Measurements from ENCODE around the gene UGT2B7. TPM values are rescaled to one million over a fixed set of nuclear protein-coding genes. Genes with fewer than 3 reads are reported as not detected.

UGT2B7 gene
- total RNA-seq, 1 experiment from 2014 or later, result not detected

- no peak overlapping the region for H4K91ac ChIP-seq (ENCODE audit: insufficient read length, low read depth, low read length)
- H3K4me1 ChIP-seq (ENCODE audit: insufficient read depth, low read length), result no peaks in the 10 kb centered on the region
- no peak overlapping the region for H2BK120ac ChIP-seq (ENCODE audit: low read depth, low read length, poor library complexity, severe bottlenecking)
- H3K36me3 Mint-ChIP-seq (ENCODE audit: insufficient read depth in 1 of 3, low read depth in 3 of 3), result peaks cover 0 to 7% (median 0%) of the 10 kb centered on the region in 3 experiments; a peak in 1 of 7 replicates
- H3K27ac Mint-ChIP-seq, result no peak overlapping the region
- H3K9me3 ChIP-seq (ENCODE audit: control insufficient read depth, low read depth, low read length), result no peaks in the 10 kb centered on the region
- H3K4ac ChIP-seq (ENCODE audit: low read depth, low read length), result no peak overlapping the region
- TF ChIP-seq, protein P1, sequence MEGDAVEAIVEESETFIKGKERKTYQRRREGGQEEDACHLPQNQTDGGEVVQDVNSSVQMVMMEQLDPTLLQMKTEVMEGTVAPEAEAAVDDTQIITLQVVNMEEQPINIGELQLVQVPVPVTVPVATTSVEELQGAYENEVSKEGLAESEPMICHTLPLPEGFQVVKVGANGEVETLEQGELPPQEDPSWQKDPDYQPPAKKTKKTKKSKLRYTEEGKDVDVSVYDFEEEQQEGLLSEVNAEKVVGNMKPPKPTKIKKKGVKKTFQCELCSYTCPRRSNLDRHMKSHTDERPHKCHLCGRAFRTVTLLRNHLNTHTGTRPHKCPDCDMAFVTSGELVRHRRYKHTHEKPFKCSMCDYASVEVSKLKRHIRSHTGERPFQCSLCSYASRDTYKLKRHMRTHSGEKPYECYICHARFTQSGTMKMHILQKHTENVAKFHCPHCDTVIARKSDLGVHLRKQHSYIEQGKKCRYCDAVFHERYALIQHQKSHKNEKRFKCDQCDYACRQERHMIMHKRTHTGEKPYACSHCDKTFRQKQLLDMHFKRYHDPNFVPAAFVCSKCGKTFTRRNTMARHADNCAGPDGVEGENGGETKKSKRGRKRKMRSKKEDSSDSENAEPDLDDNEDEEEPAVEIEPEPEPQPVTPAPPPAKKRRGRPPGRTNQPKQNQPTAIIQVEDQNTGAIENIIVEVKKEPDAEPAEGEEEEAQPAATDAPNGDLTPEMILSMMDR (conservative IDR thresholded peaks at IDR 0.05), result no peak
- no peak overlapping the region for H3K56ac ChIP-seq (ENCODE audit: insufficient read length, low read depth, low read length)
- H2AK5ac ChIP-seq (ENCODE audit: insufficient read length, low read length), result no peak overlapping the region
- H3K79me2 ChIP-seq (ENCODE audit: insufficient read depth, low read length), result no peaks in the 10 kb centered on the region
- no peak overlapping the region for H2BK5ac ChIP-seq (ENCODE audit: insufficient read length, low read length)
- no peak for DNase-seq
- no peak overlapping the region for H2BK15ac ChIP-seq (ENCODE audit: low read depth, low read length)
- no peaks in the 10 kb centered on the region for H4K20me1 ChIP-seq (ENCODE audit: control insufficient read depth, insufficient read depth, insufficient read length)
- H3K4me2 ChIP-seq (ENCODE audit: insufficient read depth, insufficient read length, low read length), result no peak overlapping the region
- no peak overlapping the region for H3K23ac ChIP-seq (ENCODE audit: insufficient read length, low read depth, low read length)
- no peak overlapping the region for H3K18ac ChIP-seq (ENCODE audit: insufficient read length, low read depth, low read length)
- no peaks in the 10 kb centered on the region for H3K23me2 ChIP-seq (ENCODE audit: insufficient read length, low read depth, low read length, poor library complexity, severe bottlenecking)
- no peaks in the 10 kb centered on the region for H3K27me3 Mint-ChIP-seq (ENCODE audit: low read depth)
- H3K27ac ChIP-seq (ENCODE audit: insufficient read length, low read depth, low read length), result no peak overlapping the region
- H3K9ac ChIP-seq (ENCODE audit: extremely low read depth, insufficient read length, low read length), result no peak overlapping the region
- H3K79me1 ChIP-seq (ENCODE audit: insufficient read depth, low read depth, low read length, poor library complexity, severe bottlenecking), result no peaks in the 10 kb centered on the region
- H3K4me1 Mint-ChIP-seq, result peaks cover 4 to 7% of the 10 kb centered on the region in 2 experiments; a peak in 3 of 4 replicates
- H3K4me3 Mint-ChIP-seq, result no peak overlapping the region
- WGBS (ENCODE audit: extremely low coverage, insufficient read length, low lambda C conversion rate), result no CpG with 5 or more reads among the region's 4 CpGs
- no peak overlapping the region for H4K5ac ChIP-seq (ENCODE audit: insufficient read length, low read depth, low read length)
- H3K27me3 ChIP-seq (ENCODE audit: insufficient read depth, low read length), result no peaks in the 10 kb centered on the region
- H2BK20ac ChIP-seq (ENCODE audit: low read depth, low read length, poor library complexity, severe bottlenecking), result no peak overlapping the region
- H2BK12ac ChIP-seq (ENCODE audit: insufficient read length, low read depth, low read length), result no peak overlapping the region
- no peak overlapping the region for H4K8ac ChIP-seq (replicated peaks; ENCODE audit: insufficient read length, low read depth, low read length)
- H2AFZ ChIP-seq (ENCODE audit: low read length), result no peak overlapping the region
- H3K14ac ChIP-seq (ENCODE audit: insufficient read depth, low read length), result no peak overlapping the region
- peaks cover 0 to 10% of the 10 kb centered on the region in 2 experiments; a peak in 3 of 5 replicates for H3K9me3 Mint-ChIP-seq
- no peak overlapping the region for H3T11ph ChIP-seq (ENCODE audit: low read length)
These were observed 21.0 kb upstream of the UGT2B7 start for GRCh38 chr4:69075061-69075792.

Data from H9 (cell line).